Stimulated activated memory B cell treated with anti-CD40 and anti-IgM and Interleukin-4, amounts not matched to agents 10 μg/mL and 1 μg/mL and 100 μg/mL, for 72 hours (primary cell): Measurements from ENCODE around the gene CAMK2B.

Experiments
- ATAC-seq: fragments of 150-1000 bp; cut with Tn5 transposase; 2 replicates; pipeline ENCODE4 v1.10.0; 2021
- H3K27ac Mint-ChIP-seq: one replicate; pipeline ENCODE4 v1.8.0; 2022; ENCODE audit warnings: mild to moderate bottlenecking, mixed read lengths
- H3K27me3 Mint-ChIP-seq: one replicate; pipeline ENCODE4 v1.8.0; 2022; ENCODE audit warnings: mixed read lengths
- H3K36me3 Mint-ChIP-seq: one replicate; pipeline ENCODE4 v1.8.0; 2022; ENCODE audit warnings: mixed read lengths
- H3K4me1 Mint-ChIP-seq: one replicate; pipeline ENCODE4 v1.8.0; 2022; ENCODE audit warnings: mixed read lengths
- H3K4me3 Mint-ChIP-seq: one replicate; pipeline ENCODE4 v1.8.0; 2022; ENCODE audit warnings: mild to moderate bottlenecking, moderate library complexity, mixed read lengths
- H3K9me3 Mint-ChIP-seq: one replicate; pipeline ENCODE4 v1.8.0; 2022; ENCODE audit warnings: mixed read lengths

CAMK2B gene

GRCh38 chr7:44307905-44308595, 17.3 kb downstream of the CAMK2B start:
- Mint-ChIP-seq H3K27me3 (peaks cover 13% of the 10 kb centered on the region), H3K9me3 (peaks cover 10% of the 10 kb centered on the region), H3K4me1 (peaks cover 22% of the 10 kb centered on the region), H3K27ac (no peak overlapping the region), H3K4me3 (no peak overlapping the region), H3K36me3 (peaks cover 4% of the 10 kb centered on the region)
- no peak for ATAC-seq

GRCh38 chr7:44307301-44307900, 18.0 kb downstream of the CAMK2B start:
- no peak for ATAC-seq
- peaks cover 10% of the 10 kb centered on the region for H3K9me3 Mint-ChIP-seq
- peaks cover 22% of the 10 kb centered on the region for H3K4me1 Mint-ChIP-seq

GRCh38 chr7:44306606-44307005, 18.8 kb downstream of the CAMK2B start:
- peaks cover 22% of the 10 kb centered on the region for H3K4me1 Mint-ChIP-seq
- H3K27ac Mint-ChIP-seq: peak overlapping the region; percentile 12
- H3K27me3 Mint-ChIP-seq: peaks cover 13% of the 10 kb centered on the region
- H3K9me3 Mint-ChIP-seq: peaks cover 10% of the 10 kb centered on the region
- peaks cover 4% of the 10 kb centered on the region for H3K36me3 Mint-ChIP-seq
- ATAC-seq: peak; percentile 4
- H3K4me3 Mint-ChIP-seq: no peak overlapping the region

More at GRCh38 chr7:44307301-44307900, 18.0 kb downstream of the CAMK2B start:
- Mint-ChIP-seq H3K27me3 (peaks cover 13% of the 10 kb centered on the region), H3K36me3 (peaks cover 4% of the 10 kb centered on the region), H3K4me3 (no peak overlapping the region), H3K27ac (peak overlapping the region; percentile 12)

- peaks cover 10% of the 10 kb centered on the region for H3K9me3 Mint-ChIP-seq
- peak overlapping the region; percentile 12 for H3K27ac Mint-ChIP-seq
- peaks cover 4% of the 10 kb centered on the region for H3K36me3 Mint-ChIP-seq
- H3K27me3 Mint-ChIP-seq: peaks cover 13% of the 10 kb centered on the region
- H3K4me1 Mint-ChIP-seq: peaks cover 22% of the 10 kb centered on the region
- H3K4me3 Mint-ChIP-seq: no peak overlapping the region
- peak; percentile 13 for ATAC-seq
Observed at GRCh38 chr7:44305564-44306507, 19.6 kb downstream of the CAMK2B start.

- no peak overlapping the region for H3K27ac Mint-ChIP-seq
- H3K27me3 Mint-ChIP-seq: peaks cover 78% of the 10 kb centered on the region
- no peak for ATAC-seq
- H3K4me1 Mint-ChIP-seq: no peaks in the 10 kb centered on the region
- H3K4me3 Mint-ChIP-seq: no peak overlapping the region
- peaks cover 3% of the 10 kb centered on the region for H3K9me3 Mint-ChIP-seq
- no peaks in the 10 kb centered on the region for H3K36me3 Mint-ChIP-seq
Observed at GRCh38 chr7:44294325-44295069, 30.9 kb downstream of the CAMK2B start.

GRCh38 chr7:44293561-44294324, 31.7 kb downstream of the CAMK2B start:
- Mint-ChIP-seq H3K36me3 (no peaks in the 10 kb centered on the region), H3K27ac (no peak overlapping the region), H3K4me3 (no peak overlapping the region), H3K4me1 (no peaks in the 10 kb centered on the region), H3K27me3 (peaks cover 72% of the 10 kb centered on the region), H3K9me3 (no peaks in the 10 kb centered on the region)
- no peak for ATAC-seq

- Mint-ChIP-seq H3K36me3 (no peaks in the 10 kb centered on the region), H3K4me3 (no peak overlapping the region), H3K27me3 (peaks cover 67% of the 10 kb centered on the region), H3K4me1 (no peaks in the 10 kb centered on the region), H3K9me3 (no peaks in the 10 kb centered on the region), H3K27ac (no peak overlapping the region)
- no peak for ATAC-seq
Observed at GRCh38 chr7:44292876-44293560, 32.4 kb downstream of the CAMK2B start.

GRCh38 chr7:44292420-44292817, 33.0 kb downstream of the CAMK2B start:
- H3K9me3 Mint-ChIP-seq: no peaks in the 10 kb centered on the region
- H3K4me1 Mint-ChIP-seq: peaks cover 2% of the 10 kb centered on the region
- H3K27me3 Mint-ChIP-seq: peaks cover 61% of the 10 kb centered on the region
- no peak overlapping the region for H3K4me3 Mint-ChIP-seq
- no peaks in the 10 kb centered on the region for H3K36me3 Mint-ChIP-seq
- no peak overlapping the region for H3K27ac Mint-ChIP-seq
- no peak for ATAC-seq

GRCh38 chr7:44291733-44292419, 33.5 kb downstream of the CAMK2B start:
- no peak for ATAC-seq
- H3K9me3 Mint-ChIP-seq: no peaks in the 10 kb centered on the region
- H3K27ac Mint-ChIP-seq: no peak overlapping the region
- peaks cover 8% of the 10 kb centered on the region for H3K4me1 Mint-ChIP-seq
- peaks cover 55% of the 10 kb centered on the region for H3K27me3 Mint-ChIP-seq
- H3K36me3 Mint-ChIP-seq: no peaks in the 10 kb centered on the region
- H3K4me3 Mint-ChIP-seq: no peak overlapping the region

GRCh38 chr7:44291066-44291732, 34.2 kb downstream of the CAMK2B start:
- no peak for ATAC-seq
- no peak overlapping the region for H3K4me3 Mint-ChIP-seq
- no peaks in the 10 kb centered on the region for H3K9me3 Mint-ChIP-seq
- H3K36me3 Mint-ChIP-seq: no peaks in the 10 kb centered on the region
- peaks cover 49% of the 10 kb centered on the region for H3K27me3 Mint-ChIP-seq
- H3K4me1 Mint-ChIP-seq: peaks cover 14% of the 10 kb centered on the region
- H3K27ac Mint-ChIP-seq: no peak overlapping the region

GRCh38 chr7:44290252-44290620, 35.2 kb downstream of the CAMK2B start:
- no peak overlapping the region for H3K4me3 Mint-ChIP-seq

GRCh38 chr7:44289341-44290251, 35.8 kb downstream of the CAMK2B start:
- Mint-ChIP-seq H3K27ac (no peak overlapping the region), H3K4me3 (no peak overlapping the region), H3K9me3 (no peaks in the 10 kb centered on the region), H3K36me3 (no peaks in the 10 kb centered on the region), H3K27me3 (peaks cover 39% of the 10 kb centered on the region), H3K4me1 (peaks cover 14% of the 10 kb centered on the region)
- ATAC-seq: no peak

More at GRCh38 chr7:44290252-44290620, 35.2 kb downstream of the CAMK2B start:
- H3K36me3 Mint-ChIP-seq: no peaks in the 10 kb centered on the region
- no peaks in the 10 kb centered on the region for H3K9me3 Mint-ChIP-seq
- no peak for ATAC-seq
- H3K27me3 Mint-ChIP-seq: peaks cover 44% of the 10 kb centered on the region
- peaks cover 14% of the 10 kb centered on the region for H3K4me1 Mint-ChIP-seq
- H3K27ac Mint-ChIP-seq: no peak overlapping the region
